Lung (tissue), 12 donors: ENCODE results near the gene ARL6IP4. TPM values are rescaled to one million over a fixed set of nuclear protein-coding genes. Genes with fewer than 3 reads are reported as not detected.

ENCODE experiments used
- ATAC-seq: fragments of 200-7000 bp; cut with Tn5 transposase; one replicate; pipeline ENCODE4 v1.9.1; 2020; ENCODE audit warnings: moderate number of reproducible peaks; ENCODE audit not compliant: insufficient read depth, low FRiP score
- DNase-seq, 3 donors: peaks; one replicate each; pipeline ENCODE4 v3.0.0-alpha.2; 2013 to 2017
- H3K27ac ChIP-seq, 2 donors: one replicate each; pipeline ENCODE4 v1.5.1; 2013; ENCODE audit warnings: mild to moderate bottlenecking in 2 of 2, moderate library complexity in 2 of 2, control low read depth in 1 of 2, inconsistent platforms in 1 of 2, low read depth in 1 of 2, low read length in 1 of 2
- H3K27me3 ChIP-seq, 3 donors: one replicate each; pipeline ENCODE4 v1.5.1; 2013; ENCODE audit warnings: low read length in 2 of 3; ENCODE audit not compliant: control insufficient read depth in 3 of 3, insufficient read depth in 3 of 3
- H3K36me3 ChIP-seq, 4 donors: one replicate each; pipeline ENCODE4 v1.5.1; 2013; ENCODE audit warnings: low read length in 4 of 4, mild to moderate bottlenecking in 1 of 4, moderate library complexity in 1 of 4; ENCODE audit not compliant: control insufficient read depth in 4 of 4, insufficient read depth in 4 of 4
- H3K4me1 ChIP-seq, 5 donors: one replicate each; pipeline ENCODE4 v1.5.1; 2013; ENCODE audit warnings: low read length in 5 of 5, mild to moderate bottlenecking in 2 of 5, moderate library complexity in 1 of 5; ENCODE audit not compliant: control insufficient read depth in 5 of 5, insufficient read depth in 5 of 5
- H3K4me3 ChIP-seq: one replicate; pipeline ENCODE4 v1.5.1; 2013; ENCODE audit warnings: mild to moderate bottlenecking, control low read depth, moderate library complexity
- H3K9ac ChIP-seq, 2 donors: one replicate each; pipeline ENCODE4 v1.5.1; 2013; ENCODE audit warnings: low read length in 2 of 2, control low read depth in 1 of 2; ENCODE audit not compliant: insufficient read depth in 1 of 2
- H3K9me3 ChIP-seq, 4 donors: one replicate each; pipeline ENCODE4 v1.5.1; 2013; ENCODE audit warnings: low read length in 3 of 4, mild to moderate bottlenecking in 1 of 4, moderate library complexity in 1 of 4; ENCODE audit not compliant: control insufficient read depth in 4 of 4, insufficient read depth in 3 of 4
- WGBS, 2 donors: extraction: QIAGEN DNeasy Blood & Tissue Kit; methylation state at CpG; one replicate each; pipeline ENCODE4 v1.1.7; 2013; 5-methylcytosine and 5-hydroxymethylcytosine counted together
- polyA plus RNA-seq, 2 donors: library from polyadenylated mRNA; stranded (reverse); fragments of 200-250 nt; gene quantifications; one replicate each; pipeline ENCODE4 v1.2.1, GENCODE V29; 2013
- total RNA-seq, 2 donors: library from RNA; depleted of rRNA in 1 of 2; stranded (reverse); fragments of >200 nt in 1 of 2; gene quantifications; one replicate each; pipeline ENCODE4 v1.2.1, GENCODE V29; 2014 to 2021
- TF ChIP-seq, protein P1 (sequence below): IDR thresholded peaks from 2 replicates; pipeline ENCODE4 v1.5.1; 2012; ENCODE audit warnings: mild to moderate bottlenecking; ENCODE audit errors: control extremely low read depth, extremely low read depth
- donor health status: control.
- donor health status: control.
- donor health status: Bipolar disorder and iron deficiency.
- donor health status: healthy.
- donor health status: DM: yes; HTN: yes; CAD: no.

ARL6IP4 gene
- total and polyA plus RNA-seq, 4 donors = 83.6 to 354 (median 192) TPM

DNA sequence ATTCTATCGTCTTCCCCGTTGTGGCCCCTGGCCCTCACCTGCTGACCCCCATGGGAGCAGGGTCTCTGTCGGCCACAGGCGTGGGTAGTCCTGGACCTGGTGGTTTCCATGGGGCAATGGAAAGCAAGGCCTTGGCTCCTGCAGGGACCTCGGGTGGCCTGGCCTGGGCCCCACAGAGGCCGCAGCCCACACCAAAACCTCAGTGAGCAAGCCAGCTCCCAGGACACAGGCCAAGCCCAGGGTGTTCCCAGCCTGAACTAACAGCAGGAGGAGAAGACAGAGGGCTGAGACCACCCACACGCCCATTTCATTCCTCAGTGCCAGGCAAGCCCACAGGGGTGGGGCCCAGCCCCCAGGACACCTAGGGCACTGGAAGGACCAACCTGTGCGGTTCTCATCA, 31.1 kb upstream of the ARL6IP4 start:
- 95 to 96% methylated on average over 8 of the region's 8 CpGs for WGBS, 2 donors
- no peak for DNase-seq
- no peak for ATAC-seq
- TF ChIP-seq, protein P1, sequence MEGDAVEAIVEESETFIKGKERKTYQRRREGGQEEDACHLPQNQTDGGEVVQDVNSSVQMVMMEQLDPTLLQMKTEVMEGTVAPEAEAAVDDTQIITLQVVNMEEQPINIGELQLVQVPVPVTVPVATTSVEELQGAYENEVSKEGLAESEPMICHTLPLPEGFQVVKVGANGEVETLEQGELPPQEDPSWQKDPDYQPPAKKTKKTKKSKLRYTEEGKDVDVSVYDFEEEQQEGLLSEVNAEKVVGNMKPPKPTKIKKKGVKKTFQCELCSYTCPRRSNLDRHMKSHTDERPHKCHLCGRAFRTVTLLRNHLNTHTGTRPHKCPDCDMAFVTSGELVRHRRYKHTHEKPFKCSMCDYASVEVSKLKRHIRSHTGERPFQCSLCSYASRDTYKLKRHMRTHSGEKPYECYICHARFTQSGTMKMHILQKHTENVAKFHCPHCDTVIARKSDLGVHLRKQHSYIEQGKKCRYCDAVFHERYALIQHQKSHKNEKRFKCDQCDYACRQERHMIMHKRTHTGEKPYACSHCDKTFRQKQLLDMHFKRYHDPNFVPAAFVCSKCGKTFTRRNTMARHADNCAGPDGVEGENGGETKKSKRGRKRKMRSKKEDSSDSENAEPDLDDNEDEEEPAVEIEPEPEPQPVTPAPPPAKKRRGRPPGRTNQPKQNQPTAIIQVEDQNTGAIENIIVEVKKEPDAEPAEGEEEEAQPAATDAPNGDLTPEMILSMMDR = no peak
- H3K27me3 ChIP-seq = no peaks in the 10 kb centered on the region
- no peaks in the 10 kb centered on the region for H3K36me3 ChIP-seq
- no peak overlapping the region for H3K9ac ChIP-seq
- no peak overlapping the region for H3K4me3 ChIP-seq
- H3K27ac ChIP-seq = no peak overlapping the region
- no peaks in the 10 kb centered on the region for H3K9me3 ChIP-seq
- peaks cover 0 to 21% (median 0%) of the 10 kb centered on the region in 5 donors for H3K4me1 ChIP-seq

DNA sequence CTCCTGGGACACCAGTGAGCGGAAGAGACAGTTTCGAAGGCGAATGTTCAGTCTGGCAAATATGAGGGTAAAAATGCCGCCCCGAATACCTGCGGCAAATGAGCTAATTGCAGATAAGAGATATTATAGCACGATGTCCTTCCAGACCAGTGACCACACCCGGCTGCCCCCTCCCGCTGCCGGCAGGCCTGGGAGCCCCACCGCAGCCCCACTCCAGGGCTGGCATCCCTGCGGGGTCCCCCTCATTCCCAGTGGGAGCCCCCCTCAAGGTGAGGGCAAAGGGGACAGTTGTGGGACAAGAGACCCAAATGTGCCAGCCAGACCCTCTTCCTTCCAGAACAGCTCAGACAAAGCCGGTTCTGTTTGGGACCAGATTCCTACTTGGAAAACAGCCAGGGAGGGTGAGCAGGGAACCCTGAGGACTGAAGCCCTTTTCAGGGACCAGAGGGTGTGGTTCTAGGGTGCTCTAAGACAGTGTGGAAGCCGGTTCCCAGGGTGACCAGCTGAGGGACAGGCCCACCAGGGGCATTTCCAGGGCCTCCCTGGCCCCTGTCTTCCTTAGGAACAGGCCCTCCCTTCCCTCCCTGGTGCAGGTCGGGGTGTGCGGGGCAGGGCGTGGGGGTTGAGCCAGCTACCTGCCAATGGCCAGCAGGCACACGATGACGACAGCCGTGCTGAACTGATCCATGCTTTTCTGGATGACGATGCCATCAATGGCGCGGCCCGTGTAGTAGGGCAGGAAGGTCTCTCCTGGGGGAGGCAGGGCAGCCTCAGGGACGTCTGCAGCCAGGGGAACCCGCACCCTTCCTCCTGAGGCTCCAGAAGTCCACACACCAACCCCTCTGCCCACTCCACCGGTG, 30.4 kb upstream of the ARL6IP4 start:
- Histone ChIP-seq H3K9me3 (no peaks in the 10 kb centered on the region), H3K36me3 (no peaks in the 10 kb centered on the region), H3K4me3 (no peak overlapping the region), H3K4me1 (peaks cover 0 to 15% (median 0%) of the 10 kb centered on the region in 5 donors), H3K27me3 (no peaks in the 10 kb centered on the region), H3K27ac (no peak overlapping the region), H3K9ac (no peak overlapping the region)
- TF ChIP-seq, protein P1 = no peak
- DNase-seq (no peak), ATAC-seq (no peak)
- 92 to 94% methylated on average over 27 of the region's 27 CpGs for WGBS, 2 donors

DNA sequence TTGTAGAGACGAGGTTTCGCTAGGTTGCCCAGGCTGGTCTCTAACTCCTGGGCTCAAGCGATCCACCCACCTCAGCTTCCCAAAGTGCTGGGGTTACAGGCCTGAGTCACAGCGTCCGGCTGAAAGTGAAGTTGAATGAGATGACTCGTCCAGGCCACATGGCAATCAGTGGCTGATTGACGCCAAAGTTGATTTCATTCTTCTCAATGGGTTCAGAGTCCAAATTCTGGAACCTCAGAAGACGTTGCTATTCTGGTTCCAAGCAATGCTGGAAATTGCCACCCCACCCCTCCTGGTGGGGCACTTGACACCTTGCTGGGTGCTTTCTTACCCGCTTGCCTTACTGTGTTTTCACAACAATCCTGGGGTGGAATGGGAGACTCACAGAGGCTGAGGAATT, 29.1 kb upstream of the ARL6IP4 start:
- H3K9me3 ChIP-seq = no peaks in the 10 kb centered on the region
- H3K27ac ChIP-seq = no peak overlapping the region
- no peak overlapping the region for H3K4me3 ChIP-seq
- DNase-seq = no peak
- 78 to 88% methylated on average over 9 of the region's 9 CpGs for WGBS, 2 donors
- H3K4me1 ChIP-seq = peaks cover 0 to 6% (median 0%) of the 10 kb centered on the region in 5 donors
- TF ChIP-seq, protein P1 = no peak
- no peaks in the 10 kb centered on the region for H3K36me3 ChIP-seq
- no peak for ATAC-seq
- H3K27me3 ChIP-seq = no peaks in the 10 kb centered on the region
- H3K9ac ChIP-seq = no peak overlapping the region
